Measurements from ENCODE around the gene NACA. TPM values are rescaled to one million over a fixed set of nuclear protein-coding genes. Genes with fewer than 3 reads are reported as not detected.
"Not testable (repeated sequence)": the region's sequence is repeated elsewhere in the genome, so short reads cannot be mapped to it uniquely, and the experiment has no call there.

NACA gene
- 951 TPM for total RNA-seq

DNA sequence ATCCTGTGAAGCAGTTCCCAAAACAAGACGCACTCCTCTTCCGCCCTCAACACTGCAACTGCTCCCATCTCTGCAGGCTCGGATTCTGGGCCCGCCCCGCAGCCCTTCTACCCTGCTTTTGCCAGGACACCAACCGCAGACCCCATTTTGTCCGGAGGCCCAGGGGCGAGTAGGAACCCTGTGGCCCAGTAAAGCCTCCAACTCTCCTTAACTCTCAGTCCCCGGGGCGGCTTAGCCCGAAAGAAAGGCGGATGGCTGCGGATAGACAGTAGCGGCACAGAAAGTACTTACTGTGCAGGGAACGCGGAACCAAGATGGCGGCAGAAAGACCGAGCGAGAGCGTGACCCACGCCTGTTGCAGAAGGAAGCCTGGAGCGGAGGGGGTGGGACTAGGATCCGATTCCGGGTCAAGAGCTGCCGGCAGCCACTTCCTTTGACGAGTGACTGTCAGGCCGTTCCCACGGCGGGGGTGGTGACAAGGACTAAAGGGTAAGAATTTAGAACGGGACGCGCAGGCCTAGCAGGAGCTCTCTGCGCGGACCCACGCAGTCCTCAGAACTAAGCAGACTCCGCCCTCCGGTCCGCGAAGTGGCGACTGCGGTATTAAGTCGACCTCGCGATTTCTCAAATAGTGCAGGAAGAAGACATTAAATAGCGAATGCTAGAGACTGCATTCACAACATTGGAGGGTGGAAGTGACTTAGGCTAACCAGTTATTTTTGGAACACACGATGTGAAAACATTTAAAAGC is at the start of gene NACA:
Gene NACA, minus strand, starts transcription at position 328 of the 751 bp plus-strand sequence. CDS start 778 bp downstream, outside the sequence.
- peak; percentile 88 to 99 (median 99) for DNase-seq (ENCODE audit: low read depth in 2 of 3, low spot score in 2 of 3)

DNA sequence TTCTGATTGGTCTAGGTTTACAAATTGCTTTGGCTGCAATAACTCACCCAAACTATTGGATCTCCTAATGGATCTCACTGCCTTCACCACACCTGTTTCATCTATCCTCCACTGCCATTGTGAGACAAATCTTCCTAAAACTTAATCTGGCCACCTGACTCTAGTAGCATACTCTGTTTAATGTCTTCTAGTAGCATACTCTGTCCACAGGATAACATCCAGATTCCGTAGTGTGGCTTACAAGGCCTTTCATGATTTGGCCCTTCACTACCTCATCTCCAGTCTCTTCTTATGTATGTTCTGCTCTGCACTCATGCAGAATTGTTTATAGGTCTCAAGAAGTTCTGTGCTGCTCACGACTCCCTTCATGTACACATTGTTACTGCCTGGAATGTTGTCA is 48.0 kb upstream of the NACA start:
- no peak for DNase-seq (ENCODE audit: low read depth in 2 of 3, low spot score in 2 of 3)

DNA sequence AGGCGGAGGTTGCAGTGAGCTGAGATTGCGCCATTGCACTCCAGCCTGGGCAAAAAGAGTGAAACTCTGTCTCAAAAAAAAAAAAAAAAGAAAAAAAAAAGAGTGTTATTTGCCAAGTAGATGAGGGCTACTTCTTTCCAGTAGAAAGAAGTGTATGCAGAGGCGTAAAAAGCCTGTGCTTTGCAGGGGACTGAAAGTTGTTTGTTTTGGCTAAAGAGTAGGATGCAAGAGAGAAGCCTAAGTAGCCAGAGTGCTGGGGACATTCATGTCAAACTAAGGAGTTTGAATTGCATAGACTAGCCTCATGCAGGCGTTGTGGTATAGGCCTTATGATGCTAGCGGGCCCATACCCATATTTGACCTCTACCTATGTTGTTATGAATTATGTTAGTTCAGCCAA is 47.5 kb upstream of the NACA start:
- no peak for DNase-seq (ENCODE audit: low read depth in 2 of 3, low spot score in 2 of 3)

DNA sequence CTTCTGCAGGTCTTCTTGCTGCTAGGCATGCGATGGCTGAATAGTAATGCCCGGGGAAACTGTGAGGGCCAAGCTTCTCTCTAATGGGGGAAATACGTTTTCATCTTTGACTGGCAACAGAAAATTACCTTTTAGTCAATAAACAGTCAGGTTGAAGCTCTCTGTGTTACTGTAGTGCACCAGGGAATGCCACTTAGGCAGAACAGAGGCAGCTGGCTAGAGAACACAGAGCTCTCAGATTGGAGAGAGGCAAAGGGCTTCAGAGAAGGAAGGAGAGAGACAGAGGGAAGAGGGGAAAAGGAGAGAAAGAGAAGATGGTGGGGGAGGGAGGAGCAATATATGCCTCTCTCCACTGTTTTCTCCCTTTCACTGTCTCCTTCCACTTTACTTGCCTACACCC is 44.8 kb upstream of the NACA start:
- DNase-seq (ENCODE audit: low read depth in 2 of 3, low spot score in 2 of 3): no peak

DNA sequence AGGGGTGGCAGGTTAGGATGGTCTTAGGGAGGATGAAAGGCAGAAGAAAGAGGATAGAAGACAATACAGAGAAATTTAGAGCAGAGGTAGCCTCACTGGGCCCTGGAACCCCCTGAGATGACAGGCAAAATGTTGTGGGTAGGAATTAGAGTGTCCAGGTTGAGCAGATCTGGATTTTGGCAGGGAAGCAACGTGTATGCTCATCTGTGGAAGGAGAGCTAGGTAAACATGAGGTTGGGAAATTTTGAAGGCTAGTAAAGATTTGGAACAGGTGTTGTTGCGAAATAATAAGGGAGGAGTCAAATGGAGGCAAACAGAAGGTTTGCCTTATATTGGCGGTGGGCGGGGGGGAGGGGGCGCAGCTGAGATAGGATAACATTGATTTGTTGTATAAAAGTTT is 43.3 kb upstream of the NACA start:
- DNase-seq (ENCODE audit: low read depth in 2 of 3, low spot score in 2 of 3): no peak

DNA sequence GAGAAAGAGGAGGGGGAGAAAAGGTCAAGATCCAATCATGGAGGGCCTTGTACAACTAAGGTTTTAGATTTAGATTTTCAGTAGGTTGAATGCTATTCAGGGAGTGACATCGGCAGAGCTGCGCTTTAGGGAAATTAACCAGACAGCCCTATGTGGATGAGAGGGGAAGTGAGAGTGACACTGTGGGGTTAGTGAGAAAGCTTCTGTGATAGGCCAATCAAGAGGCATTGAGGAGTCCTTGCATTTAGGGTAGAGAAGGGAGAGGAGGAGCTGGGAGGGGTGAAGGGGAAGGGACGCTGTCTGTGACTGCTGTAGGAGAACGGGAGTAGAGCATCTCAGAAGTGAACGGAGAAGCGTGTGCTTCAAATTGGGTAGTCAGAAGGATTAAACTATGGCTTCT is 41.4 kb upstream of the NACA start:
- no peak for DNase-seq (ENCODE audit: low read depth in 2 of 3, low spot score in 2 of 3)

DNA sequence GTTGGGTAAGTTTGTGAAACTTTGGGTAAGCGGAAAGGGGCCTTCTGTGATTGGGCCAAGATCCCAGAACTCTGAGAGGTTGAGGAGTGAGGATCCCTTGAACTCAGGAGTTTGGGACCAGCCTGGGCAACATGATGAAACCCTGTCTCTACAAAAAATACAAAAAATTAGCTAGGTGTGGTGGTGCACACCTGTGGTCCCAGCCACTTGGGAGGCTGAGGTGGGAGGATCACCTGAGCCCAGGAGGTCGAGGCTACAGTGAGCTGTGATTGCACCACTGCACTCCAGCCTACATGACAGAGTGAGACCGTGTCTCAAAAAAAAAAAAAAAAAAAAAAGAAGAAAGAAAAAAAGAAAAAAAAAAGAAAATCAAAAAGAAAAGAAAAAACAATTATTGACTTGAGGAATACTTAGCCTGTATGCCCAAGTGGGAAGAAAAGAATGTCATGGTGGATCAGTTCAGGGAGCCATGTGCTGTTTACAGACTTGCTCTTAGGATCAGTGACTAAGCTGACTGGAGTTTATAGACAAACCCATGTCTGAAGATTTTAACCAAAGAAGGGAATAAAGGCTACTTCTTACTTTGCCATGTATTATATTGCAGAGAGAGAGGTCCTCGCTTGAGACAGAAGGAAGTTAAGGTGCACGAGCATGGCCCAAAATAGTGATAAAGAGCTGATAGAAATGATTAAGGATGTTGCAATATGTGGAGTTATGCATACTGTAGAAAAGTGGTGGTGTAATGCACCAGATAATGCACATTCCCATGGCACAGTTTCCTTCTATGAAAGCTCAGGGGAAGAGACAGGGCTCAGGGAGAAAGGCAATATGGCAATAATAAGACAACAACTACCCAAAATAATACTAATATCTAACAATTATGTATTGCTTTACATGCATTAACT is 38.9 kb upstream of the NACA start:
- no peak for DNase-seq (ENCODE audit: low read depth in 2 of 3, low spot score in 2 of 3)

DNA sequence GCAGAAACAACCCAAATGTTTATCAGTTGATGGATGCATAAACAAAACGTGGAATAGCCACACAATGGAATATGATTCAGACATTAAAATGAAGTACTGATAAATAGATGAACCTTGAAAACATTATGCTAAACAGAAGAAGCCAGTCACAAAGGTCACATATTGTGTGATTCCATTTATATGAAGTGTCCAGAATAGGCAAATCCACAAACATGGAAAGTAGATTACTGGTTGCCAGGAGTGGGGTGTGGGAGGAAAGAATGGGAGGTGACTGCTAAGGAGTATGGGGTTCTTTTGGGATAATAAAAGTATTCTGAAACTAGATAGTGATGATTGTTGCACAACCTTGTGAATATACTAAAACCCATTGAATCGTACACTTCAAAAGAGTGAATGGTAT is 36.7 kb upstream of the NACA start:
- DNase-seq (ENCODE audit: low read depth in 2 of 3, low spot score in 2 of 3): no peak

DNA sequence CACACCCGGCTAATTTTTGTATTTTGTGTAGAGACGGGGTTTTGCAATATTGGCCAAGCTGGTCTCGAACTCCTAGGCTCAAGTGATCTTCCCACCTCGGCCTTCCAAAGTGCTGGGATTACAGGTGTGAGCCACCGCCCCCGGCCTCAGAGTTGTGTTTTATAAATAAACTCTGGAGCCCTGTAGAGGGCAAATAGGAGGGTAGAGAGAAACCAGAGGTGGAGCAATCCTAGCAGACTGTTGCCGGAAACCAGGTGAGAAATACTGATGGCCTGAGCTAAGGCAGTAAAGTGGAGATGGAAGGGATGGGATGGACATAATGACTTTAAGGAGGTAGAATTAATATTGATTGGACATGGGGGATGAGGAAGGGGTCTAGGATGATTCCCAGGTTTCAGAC is 35.4 kb upstream of the NACA start:
- no peak for DNase-seq (ENCODE audit: low read depth in 2 of 3, low spot score in 2 of 3)

DNA sequence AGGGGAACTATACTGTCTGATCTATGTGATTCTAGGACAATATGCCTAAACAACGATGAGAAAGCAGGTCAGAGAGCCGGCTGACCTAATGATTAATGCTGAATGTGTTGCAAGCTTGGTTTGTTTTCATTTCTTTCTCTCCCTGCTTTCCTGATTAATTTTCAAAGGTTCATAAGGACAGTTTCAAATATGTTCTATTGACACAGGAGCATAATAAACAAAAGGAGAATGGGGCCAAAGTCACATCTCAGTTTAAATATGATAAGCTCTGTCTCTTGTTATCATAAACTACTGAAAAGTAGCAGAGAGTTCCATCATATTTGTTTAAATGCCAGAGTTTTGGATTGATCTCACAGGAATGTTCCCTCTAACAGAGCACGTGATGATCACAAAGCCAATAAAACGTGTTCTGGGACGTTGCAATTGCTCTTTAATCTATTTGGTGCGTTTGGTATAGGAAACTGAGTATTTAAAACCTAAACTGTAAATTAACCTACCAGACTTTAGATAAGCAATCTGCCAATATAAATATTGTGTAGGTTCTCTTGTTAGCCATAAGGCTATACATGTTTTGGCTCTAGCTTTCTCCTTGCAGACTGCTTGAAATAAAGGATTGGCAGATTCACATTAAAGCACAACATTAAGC is 34.3 kb upstream of the NACA start:
- DNase-seq (ENCODE audit: low read depth in 2 of 3, low spot score in 2 of 3): no peak

DNA sequence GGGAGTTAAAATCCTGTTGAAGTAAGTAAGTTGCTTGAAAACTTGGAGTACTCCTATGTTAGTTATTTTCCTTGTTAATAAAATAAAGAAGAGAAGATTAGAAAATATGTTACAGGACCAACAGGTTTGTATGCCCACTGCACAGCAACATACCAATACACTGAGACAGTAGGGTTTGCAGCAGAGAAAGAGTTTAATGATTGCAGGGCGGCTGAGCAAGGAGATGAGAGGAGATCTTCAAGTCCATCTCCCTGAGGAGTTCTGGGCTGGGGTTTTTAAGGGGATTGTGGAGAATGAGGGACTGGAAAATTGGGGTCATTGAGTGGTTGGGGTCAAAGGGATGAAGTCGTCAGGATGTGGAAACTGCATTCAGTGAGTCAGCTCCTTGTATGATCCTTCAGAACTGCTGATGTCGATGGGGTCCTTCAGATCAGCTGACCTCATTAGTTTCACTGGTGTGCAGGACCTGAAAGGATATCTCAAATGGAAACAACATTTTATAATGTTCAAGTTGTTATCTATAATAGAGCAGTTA is 33.7 kb upstream of the NACA start:
- DNase-seq (ENCODE audit: low read depth in 2 of 3, low spot score in 2 of 3): no peak

DNA sequence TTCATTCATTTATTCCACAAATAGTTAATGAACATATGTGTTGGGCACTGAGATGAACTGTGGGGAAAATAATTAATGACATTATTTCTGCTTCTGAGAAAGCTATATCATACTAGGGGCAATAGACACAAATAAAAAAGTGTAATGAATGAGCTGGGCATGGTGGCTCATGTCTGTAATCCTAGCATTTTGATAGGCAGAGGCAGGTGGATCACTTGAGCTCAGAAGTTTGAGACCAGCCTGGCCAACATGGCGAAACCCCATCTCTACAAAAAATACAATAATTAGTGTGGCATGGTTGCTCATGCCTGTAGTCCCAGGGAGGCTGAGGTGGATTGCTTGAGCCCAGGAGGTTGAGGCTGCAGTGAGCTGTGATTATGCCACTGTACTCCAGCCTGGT is 32.9 kb upstream of the NACA start:
- DNase-seq (ENCODE audit: low read depth in 2 of 3, low spot score in 2 of 3): not testable (repeated sequence)

DNA sequence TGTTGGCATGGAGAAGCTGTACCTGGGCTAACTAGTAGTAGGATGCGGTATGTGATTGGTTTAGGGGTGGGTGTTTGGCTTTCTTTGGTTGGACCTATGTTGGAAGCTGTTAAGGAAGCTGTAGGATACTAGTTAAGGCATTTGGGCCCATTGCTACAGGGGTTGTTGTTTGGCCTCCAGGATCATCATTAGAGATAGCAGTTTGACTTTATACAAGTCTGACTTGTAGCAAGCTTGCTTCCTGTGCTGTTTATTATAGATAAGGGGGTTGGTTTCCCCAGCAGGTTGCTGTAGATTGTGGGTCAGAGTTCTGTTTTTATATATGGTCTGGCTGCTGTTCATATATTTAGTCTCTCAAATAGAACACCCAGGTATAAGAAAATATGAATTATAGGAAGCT is 28.5 kb upstream of the NACA start:
- no peak for DNase-seq (ENCODE audit: low read depth in 2 of 3, low spot score in 2 of 3)

DNA sequence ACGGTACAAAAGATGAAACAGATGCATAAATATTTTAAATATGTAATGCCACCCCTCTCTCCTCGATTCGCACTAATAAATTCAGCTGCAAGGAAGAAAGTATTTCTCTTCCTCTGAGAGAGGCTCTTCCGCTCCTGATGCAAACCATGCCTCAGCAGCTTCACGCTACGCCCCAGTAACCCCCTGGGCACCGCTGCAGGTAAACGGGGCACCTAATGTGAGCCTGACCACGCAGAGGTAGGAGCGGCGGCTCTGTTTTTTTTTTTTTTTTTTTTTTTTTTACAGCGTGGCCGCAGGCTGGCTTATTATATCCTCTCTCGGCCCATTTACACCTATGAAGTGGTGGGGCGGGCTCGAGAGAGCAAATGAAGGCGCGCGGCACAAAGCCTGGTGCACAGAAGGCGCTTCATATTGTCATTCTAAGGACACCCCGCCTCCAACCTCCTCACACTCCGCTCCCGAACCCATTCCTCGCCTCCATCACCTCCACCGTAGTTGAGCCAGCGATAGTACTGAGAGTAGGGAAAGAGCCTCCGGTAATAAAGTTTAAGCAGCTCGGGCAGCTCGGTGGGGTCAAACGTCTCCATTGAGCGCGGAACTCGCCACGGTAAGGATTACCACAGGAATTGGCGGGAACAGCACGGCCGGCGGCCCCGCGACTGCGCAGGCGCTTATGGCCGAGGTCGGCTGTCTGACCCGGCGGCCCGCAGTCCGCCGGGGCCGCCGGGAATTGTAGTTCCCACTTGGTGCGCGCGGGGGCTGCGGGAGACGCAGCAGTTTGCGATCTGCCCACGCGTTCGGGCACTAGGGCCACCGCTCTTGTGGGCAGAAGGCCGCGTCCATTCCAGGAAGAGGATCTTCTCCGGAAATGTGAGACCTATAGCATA is 26.9 kb upstream of the NACA start, which contains the start of gene PRIM1:
Gene PRIM1, minus strand, starts transcription at position 612 of the 887 bp plus-strand sequence. Its CDS starts 25 bp downstream, at position 587.
- peak; percentile 63 to 82 (median 81) for DNase-seq (ENCODE audit: low read depth in 2 of 3, low spot score in 2 of 3)

DNA sequence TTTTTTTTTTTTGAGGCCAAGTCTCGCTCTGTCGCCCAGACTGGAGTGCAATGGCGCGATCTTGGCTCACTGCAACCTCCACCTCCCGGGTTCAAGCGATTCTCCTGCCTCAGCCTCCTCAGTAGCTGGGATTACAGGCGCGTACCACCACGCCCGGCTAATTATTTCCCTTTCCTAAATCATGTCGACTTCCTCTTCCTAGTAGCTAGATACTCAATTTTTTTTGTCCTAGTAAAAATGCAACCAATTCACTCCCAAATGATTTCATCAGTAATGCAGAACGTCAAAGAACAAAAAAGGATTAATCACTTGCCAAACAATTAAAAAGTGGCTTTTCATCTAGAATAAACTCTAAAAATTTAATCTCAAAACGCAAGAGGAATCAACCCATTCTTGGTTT is 25.5 kb upstream of the NACA start:
- not testable (repeated sequence) for DNase-seq (ENCODE audit: low read depth in 2 of 3, low spot score in 2 of 3)

DNA sequence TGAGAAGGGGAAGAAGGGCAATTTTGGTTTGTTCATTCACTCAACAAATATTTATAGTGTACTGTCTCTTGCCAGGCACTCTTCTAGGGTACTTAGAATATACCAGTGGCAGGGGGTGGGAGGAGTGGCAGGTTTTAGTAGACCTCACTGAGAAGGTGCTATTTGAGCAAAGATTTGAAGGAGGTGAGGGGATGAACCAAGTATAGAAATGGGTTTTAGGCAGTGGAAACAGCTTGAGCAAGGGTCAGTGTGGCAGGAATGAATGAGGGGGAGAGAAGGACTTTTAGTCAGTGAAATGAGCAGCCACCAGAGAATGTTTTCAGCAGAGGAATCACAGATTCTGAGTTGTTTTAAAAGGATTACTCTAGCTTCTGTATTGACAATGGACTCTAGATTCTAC is 24.8 kb upstream of the NACA start:
- DNase-seq (ENCODE audit: low read depth in 2 of 3, low spot score in 2 of 3): no peak

DNA sequence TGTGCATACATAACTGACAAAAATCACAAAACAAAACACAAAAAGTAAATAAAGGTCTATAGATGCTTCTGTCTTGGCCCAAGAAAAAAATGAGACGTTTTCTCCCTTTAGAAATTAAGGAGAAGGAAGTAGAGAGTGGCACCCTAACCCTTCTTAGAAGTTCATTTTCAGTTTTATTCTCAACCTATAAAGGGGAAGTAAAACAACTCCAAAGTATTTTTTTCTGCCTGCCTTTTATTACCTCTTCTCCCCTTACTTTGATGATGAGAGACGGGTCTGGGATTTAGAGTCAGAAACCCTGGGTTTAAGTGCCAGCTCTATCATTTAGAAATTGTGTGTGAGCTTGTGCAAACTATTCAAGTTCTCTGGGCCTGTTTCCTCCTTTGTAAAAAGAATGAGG is 24.3 kb upstream of the NACA start:
- peak in 1 of 3 donors; percentile 44 for DNase-seq (ENCODE audit: low read depth in 2 of 3, low spot score in 2 of 3)

DNA sequence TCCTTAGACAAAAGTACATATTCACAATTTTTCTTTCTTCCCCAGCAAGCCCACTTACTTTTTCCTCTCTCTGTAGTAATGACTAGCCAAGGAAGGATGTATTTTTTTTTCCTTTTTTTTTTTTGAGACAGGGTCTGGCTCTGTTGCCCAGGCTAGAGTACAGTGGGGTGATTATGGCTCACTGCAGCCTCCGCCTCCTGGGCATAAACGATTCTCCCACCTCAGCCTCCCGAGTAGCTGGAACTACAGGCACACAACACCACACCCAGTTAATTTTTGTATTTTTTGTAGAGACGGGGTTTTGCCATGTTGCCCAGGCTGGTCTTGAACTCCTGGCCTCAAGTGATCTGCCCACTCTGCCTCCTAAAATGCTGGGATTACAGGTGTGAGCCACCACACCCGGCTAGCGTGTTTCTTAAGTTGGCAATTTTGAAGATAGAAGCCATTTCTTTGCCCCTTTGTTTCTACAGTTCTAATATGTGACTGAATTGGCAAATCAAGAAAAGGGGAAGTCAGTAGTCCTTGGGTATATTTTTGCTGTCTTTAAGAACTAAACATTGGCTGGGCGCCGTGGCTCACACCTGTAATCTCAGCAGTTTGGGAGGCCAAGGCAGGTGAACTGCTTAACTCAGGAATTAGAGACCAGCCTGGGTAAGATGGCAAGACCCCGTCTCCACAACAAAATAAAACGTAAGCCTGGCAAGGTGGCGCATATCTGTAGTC is 3.2 kb upstream of the NACA start:
- DNase-seq (ENCODE audit: low read depth in 2 of 3, low spot score in 2 of 3): no peak

DNA sequence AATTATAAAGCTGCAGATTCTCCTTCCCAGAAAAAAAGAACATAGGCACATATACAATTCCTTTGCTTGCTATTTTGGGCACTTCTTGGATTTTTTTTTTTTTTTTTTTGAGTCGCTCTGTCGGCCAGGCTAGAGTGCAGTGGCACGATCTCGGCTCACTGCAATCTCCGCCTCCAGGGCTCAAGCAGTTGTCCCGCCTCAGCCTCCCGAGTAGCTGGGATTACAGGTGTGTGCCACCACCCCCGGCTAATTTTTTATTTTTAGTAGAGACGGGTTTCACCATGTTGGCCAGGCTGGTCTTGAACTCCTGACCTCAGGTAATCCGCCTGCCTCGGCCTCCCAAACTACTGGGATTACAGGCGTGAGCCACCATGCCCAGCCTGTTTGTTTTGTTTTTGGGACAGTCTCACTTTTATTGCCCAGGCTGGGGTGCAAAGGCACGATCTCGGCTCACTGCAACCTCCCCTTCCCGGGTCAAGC is 1.1 kb upstream of the NACA start:
- DNase-seq (ENCODE audit: low read depth in 2 of 3, low spot score in 2 of 3): not testable (repeated sequence)

Measured in hematopoietic multipotent progenitor cell (in vitro differentiated cells).